Measurements from ENCODE around the gene SGTA.

Gene SGTA

DNA sequence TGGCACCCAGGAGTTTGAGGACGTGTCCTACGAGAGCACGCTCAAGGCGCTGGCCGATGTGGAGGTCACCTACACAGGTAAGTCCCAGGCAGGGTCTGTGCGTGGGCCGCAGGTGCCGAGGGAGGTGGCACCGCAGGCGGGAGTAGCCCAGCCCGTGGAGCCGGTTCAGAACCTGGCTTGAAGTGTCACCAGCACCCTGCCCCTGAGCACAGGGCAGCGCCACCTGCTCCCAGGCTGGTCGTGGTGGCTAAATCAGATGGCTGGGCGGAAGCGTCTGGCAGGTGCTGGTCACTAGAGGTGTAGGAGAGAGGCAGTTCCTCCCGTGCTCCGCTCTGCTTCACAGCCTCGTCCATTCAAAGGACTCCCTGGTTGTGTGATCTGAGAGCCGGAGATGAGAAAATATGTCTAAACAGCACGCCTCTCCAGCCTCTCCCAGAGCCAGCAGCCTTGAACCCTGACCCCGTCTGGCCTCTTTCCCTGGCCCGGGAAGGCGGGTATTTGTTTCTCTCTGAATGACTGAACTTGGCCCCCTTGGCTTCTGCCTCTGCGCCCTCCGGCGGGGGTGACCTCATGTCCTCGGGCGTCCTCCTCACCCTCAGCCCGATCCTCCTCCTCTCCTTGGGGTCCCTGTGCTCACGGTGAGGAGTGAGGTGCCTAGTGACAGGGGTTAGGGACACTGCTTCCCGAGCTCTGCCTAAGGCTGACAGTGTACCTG is 7.6 kb upstream of the SGTA start:
- TF ChIP-seq, protein P1, sequence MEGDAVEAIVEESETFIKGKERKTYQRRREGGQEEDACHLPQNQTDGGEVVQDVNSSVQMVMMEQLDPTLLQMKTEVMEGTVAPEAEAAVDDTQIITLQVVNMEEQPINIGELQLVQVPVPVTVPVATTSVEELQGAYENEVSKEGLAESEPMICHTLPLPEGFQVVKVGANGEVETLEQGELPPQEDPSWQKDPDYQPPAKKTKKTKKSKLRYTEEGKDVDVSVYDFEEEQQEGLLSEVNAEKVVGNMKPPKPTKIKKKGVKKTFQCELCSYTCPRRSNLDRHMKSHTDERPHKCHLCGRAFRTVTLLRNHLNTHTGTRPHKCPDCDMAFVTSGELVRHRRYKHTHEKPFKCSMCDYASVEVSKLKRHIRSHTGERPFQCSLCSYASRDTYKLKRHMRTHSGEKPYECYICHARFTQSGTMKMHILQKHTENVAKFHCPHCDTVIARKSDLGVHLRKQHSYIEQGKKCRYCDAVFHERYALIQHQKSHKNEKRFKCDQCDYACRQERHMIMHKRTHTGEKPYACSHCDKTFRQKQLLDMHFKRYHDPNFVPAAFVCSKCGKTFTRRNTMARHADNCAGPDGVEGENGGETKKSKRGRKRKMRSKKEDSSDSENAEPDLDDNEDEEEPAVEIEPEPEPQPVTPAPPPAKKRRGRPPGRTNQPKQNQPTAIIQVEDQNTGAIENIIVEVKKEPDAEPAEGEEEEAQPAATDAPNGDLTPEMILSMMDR (IDR thresholded peaks at IDR 0.05; ENCODE audit: low read depth, low read length) = no peak
- no peak for TF ChIP-seq EZH2phosphoT487 (IDR thresholded peaks at IDR 0.05; ENCODE audit: low read depth)
- H3K36me3 ChIP-seq (replicated peaks; ENCODE audit: low read depth, low read length) = peaks cover 63% of the 10 kb centered on the region
- H4K20me1 ChIP-seq (ENCODE audit: insufficient read depth, low read length) = peaks cover 9% of the 10 kb centered on the region; the same call in 1 of the 2 replicates
- no peak overlapping the region for H3K4me2 ChIP-seq (ENCODE audit: low read length)
- no peaks in the 10 kb centered on the region for H3K27me3 ChIP-seq (ENCODE audit: low read depth, low read length)
- H3K27ac ChIP-seq (ENCODE audit: low read length) = no peak overlapping the region
- H3K4me1 ChIP-seq (ENCODE audit: low read length) = peaks cover 4% of the 10 kb centered on the region; the same call in 1 of the 2 replicates
- no peaks in the 10 kb centered on the region for H3K9me3 ChIP-seq (ENCODE audit: insufficient read depth, low read length)
- peaks cover 77% of the 10 kb centered on the region for H3K79me2 ChIP-seq (ENCODE audit: low read length)
- no peak overlapping the region for H2AFZ ChIP-seq (ENCODE audit: low read depth, low read length)
- no peak overlapping the region for H3K9ac ChIP-seq (ENCODE audit: low read length)
- no peak overlapping the region for H3K4me3 ChIP-seq (ENCODE audit: low read length)

- no peak overlapping the region for H3K27ac ChIP-seq (ENCODE audit: low read length)
- peaks cover 81% of the 10 kb centered on the region for H3K79me2 ChIP-seq (ENCODE audit: low read length)
- H3K9me3 ChIP-seq (ENCODE audit: insufficient read depth, low read length) = no peaks in the 10 kb centered on the region
- peaks cover 4% of the 10 kb centered on the region; the same call in 1 of the 2 replicates for H3K4me1 ChIP-seq (ENCODE audit: low read length)
- H4K20me1 ChIP-seq (ENCODE audit: insufficient read depth, low read length) = peaks cover 9% of the 10 kb centered on the region; the same call in 1 of the 2 replicates
- H2AFZ ChIP-seq (ENCODE audit: low read depth, low read length) = no peak overlapping the region
- peaks cover 57% of the 10 kb centered on the region for H3K36me3 ChIP-seq (replicated peaks; ENCODE audit: low read depth, low read length)
- no peak overlapping the region for H3K4me3 ChIP-seq (ENCODE audit: low read length)
- no peaks in the 10 kb centered on the region for H3K27me3 ChIP-seq (ENCODE audit: low read depth, low read length)
- H3K4me2 ChIP-seq (ENCODE audit: low read length) = no peak overlapping the region
- H3K9ac ChIP-seq (ENCODE audit: low read length) = no peak overlapping the region
- no peak for TF ChIP-seq EZH2phosphoT487 (IDR thresholded peaks at IDR 0.05; ENCODE audit: low read depth)
- TF ChIP-seq, protein P1 (IDR thresholded peaks at IDR 0.05; ENCODE audit: low read depth, low read length) = no peak
Measured at GRCh38 chr19:2790194-2790556, 7.1 kb upstream of the SGTA start.

- no peak overlapping the region for H3K4me3 ChIP-seq (ENCODE audit: low read length)
- H4K20me1 ChIP-seq (ENCODE audit: insufficient read depth, low read length) = peaks cover 9% of the 10 kb centered on the region; the same call in 1 of the 2 replicates
- H3K27ac ChIP-seq (ENCODE audit: low read length) = no peak overlapping the region
- H3K36me3 ChIP-seq (replicated peaks; ENCODE audit: low read depth, low read length) = peaks cover 43% of the 10 kb centered on the region
- H3K9me3 ChIP-seq (ENCODE audit: insufficient read depth, low read length) = no peaks in the 10 kb centered on the region
- H3K9ac ChIP-seq (ENCODE audit: low read length) = no peak overlapping the region
- H2AFZ ChIP-seq (ENCODE audit: low read depth, low read length) = no peak overlapping the region
- peaks cover 75% of the 10 kb centered on the region for H3K79me2 ChIP-seq (ENCODE audit: low read length)
- no peaks in the 10 kb centered on the region for H3K27me3 ChIP-seq (ENCODE audit: low read depth, low read length)
- TF ChIP-seq, protein P1 (IDR thresholded peaks at IDR 0.05; ENCODE audit: low read depth, low read length) = no peak
- TF ChIP-seq EZH2phosphoT487 (IDR thresholded peaks at IDR 0.05; ENCODE audit: low read depth) = no peak
- no peak overlapping the region for H3K4me2 ChIP-seq (ENCODE audit: low read length)
- H3K4me1 ChIP-seq (ENCODE audit: low read length) = peaks cover 11% of the 10 kb centered on the region
Measured at GRCh38 chr19:2788237-2788636, 5.2 kb upstream of the SGTA start.

- Histone ChIP-seq H3K27ac (ENCODE audit: low read length) (no peak overlapping the region), H3K9ac (ENCODE audit: low read length) (no peak overlapping the region), H3K36me3 (replicated peaks; ENCODE audit: low read depth, low read length) (peaks cover 39% of the 10 kb centered on the region), H3K4me3 (ENCODE audit: low read length) (no peak overlapping the region), H3K79me2 (ENCODE audit: low read length) (peaks cover 79% of the 10 kb centered on the region), H3K27me3 (ENCODE audit: low read depth, low read length) (no peaks in the 10 kb centered on the region), H3K4me1 (ENCODE audit: low read length) (peaks cover 13% of the 10 kb centered on the region), H4K20me1 (ENCODE audit: insufficient read depth, low read length) (peaks cover 9% of the 10 kb centered on the region; the same call in 1 of the 2 replicates), H3K4me2 (ENCODE audit: low read length) (no peak overlapping the region), H3K9me3 (ENCODE audit: insufficient read depth, low read length) (no peaks in the 10 kb centered on the region), H2AFZ (ENCODE audit: low read depth, low read length) (no peak overlapping the region)
- no peak for TF ChIP-seq EZH2phosphoT487 (IDR thresholded peaks at IDR 0.05; ENCODE audit: low read depth)
- TF ChIP-seq, protein P1 (IDR thresholded peaks at IDR 0.05; ENCODE audit: low read depth, low read length) = no peak
Measured at GRCh38 chr19:2787115-2787514, 4.0 kb upstream of the SGTA start.
